Right renal cortex interstitium (tissue), 3 donors: Measurements from ENCODE around the gene OR2T35. TPM values are rescaled to one million over a fixed set of nuclear protein-coding genes. Genes with fewer than 3 reads are reported as not detected.

Experiments
- DNase-seq, 3 donors: peaks; one replicate each; pipeline ENCODE4 v3.0.0-alpha.2; 2013; ENCODE audit warnings: low read depth in 3 of 3, low spot score in 2 of 3
- polyA plus RNA-seq, 3 donors: library from polyadenylated mRNA; unstranded; fragments of 120-200 nt; gene quantifications; one replicate each; pipeline ENCODE4 v1.2.1, GENCODE V29; 2013; ENCODE audit not compliant: insufficient read length in 3 of 3

The OR2T35 gene
- polyA plus RNA-seq, 3 donors, result not detected

DNA sequence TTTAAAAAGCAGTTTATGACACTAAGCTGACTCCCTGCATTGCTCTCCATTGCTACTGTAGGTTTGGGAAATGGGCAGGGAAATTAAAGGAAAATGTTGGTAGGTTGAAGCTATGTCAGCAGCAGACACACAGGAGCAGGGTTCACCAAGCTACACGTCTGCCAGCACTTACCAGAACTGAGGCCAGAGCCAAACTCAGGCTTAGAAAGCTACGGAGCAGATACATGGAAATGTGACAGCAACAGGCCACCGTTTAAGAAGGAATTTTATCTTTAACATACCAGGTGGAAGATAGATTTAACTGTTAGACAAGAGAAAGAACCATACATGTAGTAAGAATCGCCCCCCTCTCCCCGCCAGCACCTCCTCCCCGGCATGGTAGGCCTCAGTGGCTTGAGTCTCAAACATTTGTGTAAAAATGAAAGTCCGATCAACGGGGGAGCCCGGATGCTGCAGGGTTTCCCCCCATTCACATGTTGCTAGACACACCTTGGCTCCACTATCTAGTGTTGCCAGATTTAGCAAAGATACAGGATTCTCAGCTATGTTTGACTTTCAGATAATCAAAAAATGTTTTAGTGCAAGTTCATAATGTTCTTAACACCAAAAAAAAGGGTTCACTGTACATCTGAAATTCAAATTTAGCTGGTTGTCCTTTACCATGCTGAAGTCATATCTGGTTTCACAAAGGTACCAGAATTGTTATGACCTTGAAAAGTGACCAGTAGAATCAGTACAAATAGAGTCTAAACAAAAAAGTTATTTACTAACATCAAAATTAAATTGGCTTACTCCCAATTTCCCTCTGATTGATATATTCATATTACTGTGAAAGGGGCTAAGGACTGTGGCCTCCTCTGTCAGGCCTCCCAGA is 16.9 kb downstream of the OR2T35 start:
- DNase-seq, result no peak

DNA sequence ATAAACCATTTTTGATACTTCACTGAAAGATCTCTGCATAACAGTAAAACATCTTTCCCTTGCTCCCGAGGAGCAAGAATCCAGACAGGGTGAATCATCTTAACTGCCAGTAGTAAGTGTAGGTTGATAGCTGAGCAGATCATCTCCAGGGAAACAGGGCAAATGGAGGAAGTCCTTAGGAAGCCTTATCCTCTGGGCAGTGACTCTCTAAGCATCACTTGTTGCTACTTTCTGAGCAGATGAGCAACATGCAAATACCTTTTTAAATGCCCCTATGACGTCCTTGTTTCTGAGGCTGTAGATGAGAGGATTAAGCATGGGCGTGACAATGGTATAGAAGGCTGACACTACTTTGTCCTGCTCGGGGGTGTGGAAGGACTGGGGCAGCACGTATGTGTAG is 19.1 kb downstream of the OR2T35 start:
- no peak for DNase-seq

DNA sequence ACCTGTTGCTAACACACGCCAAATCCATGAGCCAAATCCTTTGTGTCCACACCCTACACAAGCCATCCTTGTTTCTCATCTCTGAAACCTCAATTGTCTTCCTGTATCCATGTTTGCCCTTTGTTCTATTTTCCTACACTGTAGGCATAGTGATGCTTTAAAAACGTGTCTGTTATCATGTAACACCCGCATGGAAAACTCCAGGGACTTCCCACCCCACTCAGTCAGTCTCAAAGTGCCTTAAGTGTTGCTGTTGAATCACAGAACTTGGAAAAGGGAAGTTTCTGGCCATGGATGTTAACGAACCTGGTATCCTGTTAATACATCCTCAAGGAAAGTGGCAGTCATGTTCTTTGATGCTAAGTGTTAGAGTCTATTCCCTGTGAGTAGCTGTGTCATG is 19.9 kb downstream of the OR2T35 start:
- no peak for DNase-seq

DNA sequence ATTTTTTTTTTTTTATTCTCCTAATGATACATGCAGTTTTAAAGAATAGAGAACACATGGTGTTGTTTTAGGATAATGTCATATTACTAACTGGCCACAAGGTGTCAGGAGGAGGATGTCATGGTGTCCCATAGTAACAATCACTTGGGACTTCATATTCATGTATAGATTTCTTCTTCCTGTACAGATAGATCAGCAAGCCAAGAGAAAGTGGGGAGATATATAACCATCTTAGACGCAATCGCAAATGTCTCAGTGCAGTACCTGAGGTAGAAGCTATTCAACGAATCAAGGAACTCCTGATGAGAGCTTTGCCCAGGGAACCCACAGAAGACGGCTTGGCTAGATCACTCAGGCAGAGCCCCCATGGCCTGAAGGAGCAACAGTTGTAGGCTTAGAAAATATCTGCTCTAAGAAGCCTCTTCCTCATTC is 22.5 kb downstream of the OR2T35 start:
- DNase-seq, result no peak

DNA sequence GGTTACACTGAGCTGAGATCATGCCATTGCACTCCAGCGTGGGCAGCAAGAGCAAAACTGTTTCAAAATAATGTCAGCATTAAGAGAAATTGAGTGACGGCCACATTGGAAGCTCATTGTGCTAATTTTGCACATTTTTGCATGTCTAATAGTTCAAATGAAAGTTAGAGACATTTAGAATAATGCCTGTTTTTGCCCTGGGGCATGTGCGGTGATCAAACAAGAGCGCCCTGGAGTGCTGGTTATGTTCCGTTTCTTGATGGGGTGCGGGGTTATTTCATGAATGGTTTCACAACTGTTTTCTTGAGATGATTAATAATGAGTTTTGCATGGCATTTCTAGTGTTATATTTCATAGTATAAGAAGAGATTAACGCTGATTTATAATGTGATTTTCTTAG is 23.3 kb downstream of the OR2T35 start:
- no peak for DNase-seq

DNA sequence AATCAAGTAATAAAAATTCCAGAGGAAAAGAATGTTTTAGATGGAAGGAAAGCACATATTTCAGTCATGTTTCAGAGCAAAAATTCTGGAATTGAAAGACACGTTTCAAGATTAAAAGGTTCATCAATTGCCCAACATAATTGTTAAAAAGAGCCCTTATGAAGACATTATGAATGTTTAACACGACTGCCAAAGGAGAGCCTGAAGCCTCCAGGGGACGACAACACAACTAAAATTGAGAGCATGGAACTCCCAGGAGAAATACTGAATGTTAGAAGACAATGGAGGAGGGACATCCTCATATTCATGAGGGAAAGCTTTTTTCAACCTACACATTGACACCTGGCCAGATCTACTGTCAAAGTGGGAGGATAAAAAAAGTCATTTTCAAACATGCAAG is 26.2 kb downstream of the OR2T35 start:
- peak in 1 of 3 donors; percentile 15 for DNase-seq

DNA sequence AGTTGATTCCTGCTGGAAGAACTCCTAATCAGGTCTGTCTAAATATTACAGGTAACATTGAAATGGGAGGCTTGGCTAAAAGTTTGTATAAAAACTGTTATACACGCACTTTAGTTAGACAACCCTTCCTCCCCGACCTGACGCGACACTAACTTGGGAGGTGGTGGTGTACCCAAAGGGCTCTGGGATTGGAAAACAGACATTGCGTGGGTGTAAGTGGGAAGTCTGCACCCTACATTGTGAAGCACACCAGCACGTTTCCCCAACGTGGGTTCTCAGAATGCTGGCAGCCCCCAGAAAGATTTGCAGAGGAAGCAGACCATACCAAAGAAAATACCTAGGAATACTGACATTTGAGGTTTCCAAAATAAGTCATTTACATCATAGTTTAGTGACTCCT is 27.0 kb downstream of the OR2T35 start:
- no peak for DNase-seq

DNA sequence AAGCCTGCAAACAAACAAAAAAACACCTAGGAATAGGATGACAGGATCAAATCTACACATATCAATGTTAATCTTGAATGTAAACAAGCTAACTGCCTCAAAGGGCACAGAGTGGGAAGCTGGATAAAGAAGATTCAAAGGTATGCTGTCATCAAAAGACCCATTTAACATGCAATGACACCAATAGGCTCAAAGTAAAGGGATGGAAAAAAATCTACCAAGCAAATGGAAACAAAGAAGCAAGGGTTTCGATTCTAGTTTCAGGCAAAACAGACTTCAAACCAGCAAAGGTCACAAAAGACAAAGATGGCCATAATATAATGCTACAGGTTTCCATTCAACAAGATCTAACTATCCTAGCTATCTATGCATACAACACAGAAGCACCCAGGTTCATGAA is 31.3 kb downstream of the OR2T35 start:
- DNase-seq, result no peak

DNA sequence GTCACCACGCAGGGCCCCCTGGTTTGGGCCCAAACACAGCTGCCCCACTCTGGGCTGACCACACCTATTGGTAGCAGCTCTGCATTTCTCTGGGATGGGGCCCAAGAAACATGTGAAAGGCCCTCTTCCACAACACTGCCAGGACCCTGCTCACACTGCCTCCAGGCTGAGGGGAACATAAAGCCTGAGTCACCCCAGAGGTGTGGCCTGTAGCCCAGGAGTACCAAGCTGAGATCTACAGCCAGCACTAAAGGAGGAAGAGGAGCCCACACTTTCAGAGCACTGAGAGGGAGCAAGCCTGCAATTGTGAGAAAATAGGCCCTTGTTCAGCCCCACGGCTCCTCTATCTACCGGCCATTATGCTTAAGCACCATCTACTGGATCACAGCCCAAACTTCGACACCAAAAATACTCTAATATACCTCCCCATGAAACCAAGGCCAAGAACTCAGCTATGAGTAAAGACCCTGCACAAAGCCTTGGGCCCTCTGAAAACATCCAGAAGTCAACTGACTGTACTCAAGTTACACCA is 33.1 kb downstream of the OR2T35 start:
- no peak for DNase-seq

DNA sequence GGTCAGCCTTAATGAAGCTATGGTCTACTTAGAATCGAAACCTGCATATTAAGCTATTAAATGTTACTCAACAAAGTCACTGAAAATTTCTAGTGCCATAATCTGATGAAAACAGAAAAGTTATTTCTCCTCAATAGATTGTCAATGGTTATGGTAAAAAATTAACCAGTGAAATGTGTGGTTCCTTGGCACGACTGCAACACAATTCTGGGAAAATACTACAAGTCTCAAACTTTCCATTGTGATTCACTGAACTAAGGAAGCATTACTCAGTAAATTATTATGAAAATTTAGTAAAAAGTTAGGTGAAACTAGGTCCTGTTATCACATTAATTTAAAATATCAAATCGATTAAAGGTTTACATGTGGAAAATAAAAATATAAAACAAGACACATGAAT is 34.8 kb downstream of the OR2T35 start:
- DNase-seq, result no peak

DNA sequence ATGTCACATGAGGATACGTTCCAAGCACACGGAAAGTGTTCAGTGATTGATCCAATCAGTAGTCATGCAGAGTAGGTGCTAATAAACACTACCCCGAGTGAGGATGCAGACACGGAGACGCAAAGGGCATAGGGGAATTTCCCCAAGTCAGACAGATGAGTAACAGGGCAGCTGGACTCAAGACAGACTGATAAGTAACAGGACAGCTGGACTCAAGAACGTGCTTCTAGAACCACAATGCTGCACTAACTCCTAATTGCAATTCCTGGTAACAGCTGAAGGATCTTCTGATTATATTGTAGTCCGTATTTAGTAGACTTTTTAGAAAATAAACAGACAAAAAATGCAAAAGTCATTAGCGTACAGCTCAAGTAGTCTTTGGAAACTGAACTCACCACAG is 45.7 kb downstream of the OR2T35 start:
- DNase-seq, result no peak

DNA sequence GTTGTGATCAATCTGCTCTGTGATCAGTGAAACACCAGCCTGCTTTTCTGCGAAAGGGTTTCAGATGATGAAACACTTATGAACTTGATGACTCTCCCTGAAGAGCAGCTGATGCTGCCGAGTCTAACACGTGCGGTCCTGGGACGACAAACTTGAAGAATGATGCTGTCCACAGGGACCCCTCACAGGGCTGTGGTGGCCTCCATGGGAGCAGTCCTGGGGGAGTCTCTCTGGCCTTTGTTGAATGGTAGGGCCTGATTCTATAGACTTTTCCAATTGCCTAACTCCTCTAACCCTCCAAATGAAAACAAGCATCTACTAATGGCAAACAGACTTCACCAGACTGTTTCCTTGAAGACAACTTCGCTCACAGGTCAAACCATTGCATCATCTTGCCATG is 47.5 kb downstream of the OR2T35 start, which contains the start of gene OR2T10:
Gene OR2T10, minus strand, starts transcription at position 112 of the 400 bp plus-strand sequence. CDS start 3,932 bp downstream, outside the sequence.
- DNase-seq, result no peak

DNA sequence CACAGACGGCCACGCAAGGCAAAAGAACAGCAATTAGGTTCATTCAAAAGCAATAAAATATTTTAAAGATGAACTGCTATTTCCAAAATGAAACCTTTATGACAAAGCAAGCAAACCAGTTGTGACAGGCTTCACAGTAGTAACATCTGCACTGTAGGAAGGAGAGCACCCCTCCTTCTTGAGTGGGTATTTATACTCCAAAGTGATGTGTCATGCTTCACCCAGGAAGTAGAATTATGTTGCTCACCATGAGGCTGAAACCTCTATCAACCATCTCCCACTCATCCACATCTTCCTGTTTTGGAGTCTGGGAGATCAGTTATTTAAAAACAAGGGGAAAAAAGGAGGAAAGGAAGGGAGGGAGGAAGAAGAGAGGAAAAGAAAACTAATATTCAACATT is 48.5 kb downstream of the OR2T35 start:
- no peak for DNase-seq

DNA sequence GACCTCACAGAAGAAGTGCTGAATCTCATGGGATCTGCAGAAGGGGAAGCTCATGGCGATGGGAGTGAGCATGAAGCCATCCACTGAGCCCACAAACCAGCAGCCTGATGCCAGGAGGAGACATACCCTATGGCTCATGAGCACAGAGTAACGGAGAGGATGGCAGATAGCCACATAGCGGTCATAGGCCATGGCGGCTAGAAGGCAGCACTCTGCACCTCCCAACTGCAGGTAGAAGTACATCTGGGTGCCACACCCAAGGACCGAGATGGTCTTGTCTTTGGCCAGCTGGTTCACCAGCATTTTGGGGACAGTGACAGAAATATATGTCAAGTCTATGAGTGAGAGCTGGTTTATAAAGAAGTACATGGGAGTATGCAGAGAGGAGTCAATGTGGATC is 51.9 kb downstream of the OR2T35 start:
- no peak for DNase-seq

DNA sequence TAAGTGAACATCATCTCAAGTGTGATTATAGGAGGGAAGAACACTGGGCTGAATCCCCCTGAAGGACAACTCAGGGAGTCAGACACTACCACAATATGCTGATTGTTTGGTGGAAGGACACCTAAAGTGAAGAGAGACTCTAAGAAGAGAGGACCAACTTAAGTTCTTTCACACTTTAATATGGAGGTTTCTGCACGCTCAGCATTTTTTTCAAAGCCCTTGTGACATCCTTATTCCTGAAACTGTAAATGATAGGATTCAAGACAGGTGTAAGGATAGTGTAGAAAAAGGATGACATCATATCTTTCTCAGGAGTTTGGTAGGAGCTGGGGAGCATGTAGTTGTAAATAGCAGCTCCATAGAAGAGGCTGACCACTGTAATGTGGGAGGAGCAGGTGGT is 52.4 kb downstream of the OR2T35 start:
- no peak for DNase-seq

DNA sequence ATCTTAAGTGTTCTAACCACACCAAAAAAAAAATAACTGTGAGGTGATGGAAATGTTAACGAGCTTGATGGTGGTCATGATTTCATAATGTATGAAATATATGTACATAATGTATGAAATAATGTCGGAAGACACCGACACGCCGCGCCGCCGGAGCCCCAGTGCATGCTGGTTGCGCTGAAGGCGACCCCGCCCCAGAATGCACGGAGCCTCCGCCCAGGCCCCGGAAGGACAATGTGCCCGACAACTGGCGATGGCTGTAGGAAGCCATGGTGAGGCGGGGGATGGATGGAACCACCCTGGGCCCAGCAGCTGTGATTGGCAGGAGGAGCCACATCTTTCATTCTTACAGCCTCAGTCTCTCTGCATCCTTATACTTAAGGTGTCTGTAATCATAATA is 55.0 kb downstream of the OR2T35 start:
- DNase-seq, result no peak

DNA sequence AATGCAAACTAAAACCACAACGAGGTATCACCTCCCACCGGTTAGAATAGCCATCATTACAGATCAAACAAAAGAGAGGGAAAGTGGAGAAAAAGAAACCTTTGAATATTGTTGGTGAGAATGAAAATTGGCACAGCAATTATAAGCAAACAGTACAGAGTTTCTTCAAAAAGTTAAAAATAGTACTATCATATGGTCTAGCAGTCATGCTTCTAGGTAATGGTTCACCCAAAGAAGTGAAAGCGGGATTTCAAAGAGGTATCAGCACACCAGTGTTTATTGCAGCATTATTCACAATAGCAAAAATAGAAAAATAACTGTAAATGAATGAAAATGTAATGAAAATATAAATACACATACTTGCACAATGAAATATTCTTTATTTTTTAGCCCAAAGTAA is 55.7 kb downstream of the OR2T35 start:
- no peak for DNase-seq

Other genes starting within 250 kb of the OR2T35 start
- not detected for gene OR2T1, start 242.2 kb downstream of the OR2T35 start, polyA plus RNA-seq
- gene OR2T2, start 199.6 kb downstream of the OR2T35 start, polyA plus RNA-seq, result not detected
- not detected for gene OR2T3, start 171.9 kb downstream of the OR2T35 start, polyA plus RNA-seq
- not detected for gene OR2T5, start 156.7 kb downstream of the OR2T35 start, polyA plus RNA-seq
- under 1 TPM in 2 of 3 donors, not detected in 1; 0.03 to 0.06 TPM for gene OR2G6, start 137.2 kb downstream of the OR2T35 start, polyA plus RNA-seq
- gene OR2T29, start 82.5 kb downstream of the OR2T35 start, polyA plus RNA-seq, result not detected
- not detected for gene OR2T34, start 70.5 kb downstream of the OR2T35 start, polyA plus RNA-seq
- under 1 TPM in 2 of 3 donors, not detected in 1; 0.16 to 0.24 TPM for gene OR2T10, start 47.6 kb downstream of the OR2T35 start, polyA plus RNA-seq
- not detected for gene OR2T11, start 10.2 kb downstream of the OR2T35 start, polyA plus RNA-seq
- not detected for gene OR2T27, start 10.2 kb upstream of the OR2T35 start, polyA plus RNA-seq
- not detected for gene OR14I1, start 57.5 kb upstream of the OR2T35 start, polyA plus RNA-seq
- not detected for gene LYPD8, start 110.5 kb upstream of the OR2T35 start, polyA plus RNA-seq
- gene SH3BP5L, start 180.6 kb upstream of the OR2T35 start, polyA plus RNA-seq, result 10 to 100 TPM; 22.1 to 25.0 (median 22.8) TPM
- gene ZNF672, start 192.9 kb upstream of the OR2T35 start, polyA plus RNA-seq, result 10 to 100 TPM; 20.8 to 22.9 (median 21.4) TPM
- gene ZNF692, start 213.8 kb upstream of the OR2T35 start, polyA plus RNA-seq, result 10 to 100 TPM; 31.5 to 35.2 (median 32.3) TPM